ENCODE data around the gene PPEF1. TPM values are rescaled to one million over a fixed set of nuclear protein-coding genes. Genes with fewer than 3 reads are reported as not detected.

Gene PPEF1, protein sequence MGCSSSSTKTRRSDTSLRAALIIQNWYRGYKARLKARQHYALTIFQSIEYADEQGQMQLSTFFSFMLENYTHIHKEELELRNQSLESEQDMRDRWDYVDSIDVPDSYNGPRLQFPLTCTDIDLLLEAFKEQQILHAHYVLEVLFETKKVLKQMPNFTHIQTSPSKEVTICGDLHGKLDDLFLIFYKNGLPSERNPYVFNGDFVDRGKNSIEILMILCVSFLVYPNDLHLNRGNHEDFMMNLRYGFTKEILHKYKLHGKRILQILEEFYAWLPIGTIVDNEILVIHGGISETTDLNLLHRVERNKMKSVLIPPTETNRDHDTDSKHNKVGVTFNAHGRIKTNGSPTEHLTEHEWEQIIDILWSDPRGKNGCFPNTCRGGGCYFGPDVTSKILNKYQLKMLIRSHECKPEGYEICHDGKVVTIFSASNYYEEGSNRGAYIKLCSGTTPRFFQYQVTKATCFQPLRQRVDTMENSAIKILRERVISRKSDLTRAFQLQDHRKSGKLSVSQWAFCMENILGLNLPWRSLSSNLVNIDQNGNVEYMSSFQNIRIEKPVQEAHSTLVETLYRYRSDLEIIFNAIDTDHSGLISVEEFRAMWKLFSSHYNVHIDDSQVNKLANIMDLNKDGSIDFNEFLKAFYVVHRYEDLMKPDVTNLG
- polyA plus RNA-seq (2011; rRNA removed) (not detected in 2 replicates), polyA minus RNA-seq (2011; rRNA and poly(A)+ RNA removed) (not detected in 2 replicates)

DNA sequence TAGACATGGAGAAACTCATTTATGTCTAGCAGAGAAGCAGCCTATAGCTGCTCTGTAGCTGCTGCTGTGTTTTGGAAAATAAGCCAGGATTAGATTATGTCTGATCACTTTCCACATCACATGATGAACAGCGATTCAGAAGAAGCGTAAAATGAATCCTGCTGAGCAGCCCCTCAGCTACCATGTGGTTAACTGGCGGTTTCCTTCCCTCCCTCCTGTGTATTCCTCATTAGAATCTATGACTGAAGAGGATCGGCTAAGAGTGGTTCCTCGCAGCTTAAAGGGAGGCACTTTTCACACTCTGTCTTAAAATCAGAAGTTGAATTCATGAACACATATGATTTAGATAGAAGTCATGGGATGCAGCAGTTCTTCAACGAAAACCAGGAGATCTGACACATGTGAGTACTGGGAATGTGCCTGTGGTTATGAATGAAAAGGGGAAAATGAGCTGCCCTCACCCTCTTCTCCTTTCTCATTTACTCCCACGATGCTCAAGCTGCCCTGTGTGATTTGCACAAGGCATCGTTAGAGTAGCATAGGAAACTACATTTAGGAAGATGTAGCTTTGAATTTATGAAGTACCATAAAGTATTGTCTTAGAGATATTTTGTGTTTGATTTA, at the start of gene PPEF1:
TSS of gene PPEF1 (plus strand) at position 220 of the 624 bp plus-strand sequence. CDS start at position 356, 136 bp downstream.
- no peak for DNase-seq (ENCODE audit: low read depth)

DNA sequence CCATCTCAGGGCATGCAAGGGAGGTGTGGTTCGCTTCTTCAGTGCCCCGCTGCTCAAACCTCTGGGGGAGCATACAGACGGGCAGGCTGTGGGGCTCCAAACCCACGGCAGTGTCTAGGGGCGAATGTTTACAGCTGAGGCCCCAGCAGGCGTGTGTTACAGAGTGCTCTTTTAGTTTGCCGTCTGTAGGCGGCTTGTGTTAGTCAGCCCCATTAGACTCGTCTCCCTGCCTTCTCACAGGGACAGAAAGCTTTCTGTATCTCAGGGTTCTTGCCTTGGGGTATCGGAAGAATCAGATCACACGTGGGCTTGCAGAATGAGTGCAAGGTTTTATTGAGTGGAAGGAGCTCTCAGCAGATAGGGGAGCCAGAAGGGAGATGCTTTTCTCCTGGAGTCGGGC, 46.2 kb upstream of the PPEF1 start:
- Histone ChIP-seq H3K4me3 (ENCODE audit: low read depth, low read length) (no peak overlapping the region), H3K27me3 (ENCODE audit: control insufficient read depth, insufficient read depth, low read length) (no peaks in the 10 kb centered on the region), H3K36me3 (ENCODE audit: control insufficient read depth, insufficient read depth, low read length) (no peaks in the 10 kb centered on the region)
- TF ChIP-seq, protein P1, sequence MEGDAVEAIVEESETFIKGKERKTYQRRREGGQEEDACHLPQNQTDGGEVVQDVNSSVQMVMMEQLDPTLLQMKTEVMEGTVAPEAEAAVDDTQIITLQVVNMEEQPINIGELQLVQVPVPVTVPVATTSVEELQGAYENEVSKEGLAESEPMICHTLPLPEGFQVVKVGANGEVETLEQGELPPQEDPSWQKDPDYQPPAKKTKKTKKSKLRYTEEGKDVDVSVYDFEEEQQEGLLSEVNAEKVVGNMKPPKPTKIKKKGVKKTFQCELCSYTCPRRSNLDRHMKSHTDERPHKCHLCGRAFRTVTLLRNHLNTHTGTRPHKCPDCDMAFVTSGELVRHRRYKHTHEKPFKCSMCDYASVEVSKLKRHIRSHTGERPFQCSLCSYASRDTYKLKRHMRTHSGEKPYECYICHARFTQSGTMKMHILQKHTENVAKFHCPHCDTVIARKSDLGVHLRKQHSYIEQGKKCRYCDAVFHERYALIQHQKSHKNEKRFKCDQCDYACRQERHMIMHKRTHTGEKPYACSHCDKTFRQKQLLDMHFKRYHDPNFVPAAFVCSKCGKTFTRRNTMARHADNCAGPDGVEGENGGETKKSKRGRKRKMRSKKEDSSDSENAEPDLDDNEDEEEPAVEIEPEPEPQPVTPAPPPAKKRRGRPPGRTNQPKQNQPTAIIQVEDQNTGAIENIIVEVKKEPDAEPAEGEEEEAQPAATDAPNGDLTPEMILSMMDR (IDR thresholded peaks at IDR 0.05; ENCODE audit: insufficient read depth, low read depth, low read length), result no peak
- POLR2A ChIA-PET, result no interaction called here
- DNase-seq (ENCODE audit: low read depth), result no peak
- CTCF ChIA-PET, result no interaction called here

More for the DNA sequence above, at the start of gene PPEF1:
- no peak within 1 kb of the TSS for H3K4me3 ChIP-seq (ENCODE audit: low read depth, low read length)
- TF ChIP-seq, protein P1 (IDR thresholded peaks at IDR 0.05; ENCODE audit: insufficient read depth, low read depth, low read length), result no peak
- no peaks in the 10 kb centered on the region for H3K27me3 ChIP-seq (ENCODE audit: control insufficient read depth, insufficient read depth, low read length)
- POLR2A ChIA-PET, result no interaction called here
- CTCF ChIA-PET, result no interaction called here
- no peaks in the 10 kb centered on the region for H3K36me3 ChIP-seq (ENCODE audit: control insufficient read depth, insufficient read depth, low read length)

DNA sequence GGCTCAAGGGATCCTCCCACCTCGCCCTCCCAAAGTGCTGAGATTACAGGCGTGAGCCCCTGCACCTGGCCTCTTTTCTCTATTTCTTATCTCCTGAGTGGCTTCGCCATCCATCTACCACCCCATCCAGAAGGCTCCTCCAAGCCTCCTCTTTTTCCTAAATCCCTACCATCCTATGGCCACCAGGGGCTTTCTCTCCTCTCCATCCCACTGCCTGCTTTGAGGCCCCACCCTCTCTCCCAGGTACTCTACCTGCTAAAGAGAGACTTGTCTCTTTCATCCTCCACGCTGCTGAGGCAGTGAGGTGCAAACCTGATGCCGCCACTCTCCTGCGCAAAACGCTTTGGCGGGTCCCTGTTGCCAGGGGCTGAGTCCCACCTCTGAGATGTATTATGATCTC, 42.5 kb upstream of the PPEF1 start:
- Histone ChIP-seq H3K27me3 (ENCODE audit: control insufficient read depth, insufficient read depth, low read length) (no peaks in the 10 kb centered on the region), H3K4me3 (ENCODE audit: low read depth, low read length) (no peak overlapping the region), H3K36me3 (ENCODE audit: control insufficient read depth, insufficient read depth, low read length) (no peaks in the 10 kb centered on the region)
- POLR2A ChIA-PET, result no interaction called here
- TF ChIP-seq, protein P1 (IDR thresholded peaks at IDR 0.05; ENCODE audit: insufficient read depth, low read depth, low read length), result no peak
- no peak for DNase-seq (ENCODE audit: low read depth)
- CTCF ChIA-PET, result no interaction called here

DNA sequence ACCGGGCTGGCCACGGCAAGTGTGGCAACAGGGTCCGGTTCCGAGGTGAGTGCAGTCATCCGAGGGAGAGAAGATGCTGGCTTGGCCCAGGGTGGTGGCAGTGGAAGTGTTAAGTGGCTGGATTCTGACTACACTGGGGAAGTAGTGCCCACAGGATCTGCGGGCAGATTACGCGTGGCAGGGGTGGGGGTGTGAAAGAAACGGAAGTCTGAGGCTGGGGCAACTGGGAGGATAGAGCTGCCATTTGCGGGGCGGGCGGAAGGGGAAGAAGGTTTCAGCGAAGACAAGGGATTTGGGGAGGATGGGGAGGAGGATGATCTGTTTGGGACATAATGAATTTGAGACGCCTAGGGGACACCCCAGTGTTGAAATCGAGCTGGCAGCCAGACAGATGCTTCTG, 40.8 kb upstream of the PPEF1 start:
- H3K27me3 ChIP-seq (ENCODE audit: control insufficient read depth, insufficient read depth, low read length), result no peaks in the 10 kb centered on the region
- TF ChIP-seq, protein P1 (IDR thresholded peaks at IDR 0.05; ENCODE audit: insufficient read depth, low read depth, low read length), result no peak
- H3K36me3 ChIP-seq (ENCODE audit: control insufficient read depth, insufficient read depth, low read length), result no peaks in the 10 kb centered on the region
- DNase-seq (ENCODE audit: low read depth), result no peak
- ChIA-PET POLR2A (no interaction called here), CTCF (no interaction called here)
- no peak overlapping the region for H3K4me3 ChIP-seq (ENCODE audit: low read depth, low read length)
